Astrocyte of the hippocampus (primary cell): Measurements from ENCODE around the gene PLEKHA4.
A peak's percentile ranks its signal among the peaks of the same experiment; 100 is the strongest.
"Not testable (repeated sequence)": the region's sequence is repeated elsewhere in the genome, so short reads cannot be mapped to it uniquely, and the experiment has no call there.

Experiments
- DNase-seq: peaks from one replicate; pipeline ENCODE4 v3.0.0; 2011; ENCODE audit warnings: low read depth, low spot score

The PLEKHA4 gene

DNA sequence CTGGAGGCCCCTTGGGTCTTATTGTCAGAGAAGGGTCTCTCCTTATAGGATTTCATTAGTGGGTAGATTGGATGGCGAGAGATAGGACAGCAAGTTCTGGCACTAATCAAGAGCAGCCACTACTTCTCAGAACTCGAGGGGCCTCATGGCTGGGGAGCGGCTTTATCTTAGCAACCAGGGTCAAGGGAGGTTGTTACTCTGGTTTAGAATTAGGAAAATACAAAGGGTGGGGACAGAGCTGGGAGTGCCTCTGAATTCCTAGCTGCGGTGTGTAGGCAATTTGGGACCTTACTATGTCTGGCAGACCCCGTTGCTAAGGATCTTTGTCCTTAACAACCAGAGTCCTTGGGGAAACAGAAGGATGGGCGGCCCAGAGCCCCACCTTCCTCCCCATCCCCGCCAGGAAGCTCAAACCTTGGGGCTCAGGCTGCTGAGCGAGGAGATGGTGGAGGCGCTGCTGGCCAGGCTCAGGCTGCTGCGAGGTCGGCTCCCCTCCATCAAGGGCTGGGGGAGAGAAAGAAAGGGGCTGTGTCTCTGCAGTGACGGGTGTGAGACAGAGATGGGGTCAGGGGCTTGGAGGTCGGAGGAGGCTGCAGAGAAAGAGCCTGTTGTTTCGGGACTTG, 1.2 kb downstream of the PLEKHA4 start:
- no peak for DNase-seq

DNA sequence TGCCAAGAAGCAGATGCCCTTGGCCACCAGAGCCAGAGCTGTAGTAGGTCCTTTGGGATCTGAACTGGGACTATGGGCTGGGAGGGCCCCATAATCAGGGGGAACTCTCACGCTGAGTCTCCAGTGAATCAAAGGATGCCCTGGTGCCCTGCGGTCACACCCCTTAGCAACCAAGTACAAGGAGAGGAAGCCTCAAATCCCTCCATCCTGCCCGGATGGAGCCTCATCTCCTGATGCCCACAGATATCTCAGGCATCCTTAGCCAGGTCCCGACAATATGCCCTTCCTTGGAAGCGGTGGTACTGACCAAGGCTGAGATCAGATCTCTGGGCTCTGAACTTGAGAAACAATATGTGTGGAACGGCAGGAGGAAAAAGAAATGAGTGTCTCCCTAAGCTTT, 1.7 kb downstream of the PLEKHA4 start:
- no peak for DNase-seq

DNA sequence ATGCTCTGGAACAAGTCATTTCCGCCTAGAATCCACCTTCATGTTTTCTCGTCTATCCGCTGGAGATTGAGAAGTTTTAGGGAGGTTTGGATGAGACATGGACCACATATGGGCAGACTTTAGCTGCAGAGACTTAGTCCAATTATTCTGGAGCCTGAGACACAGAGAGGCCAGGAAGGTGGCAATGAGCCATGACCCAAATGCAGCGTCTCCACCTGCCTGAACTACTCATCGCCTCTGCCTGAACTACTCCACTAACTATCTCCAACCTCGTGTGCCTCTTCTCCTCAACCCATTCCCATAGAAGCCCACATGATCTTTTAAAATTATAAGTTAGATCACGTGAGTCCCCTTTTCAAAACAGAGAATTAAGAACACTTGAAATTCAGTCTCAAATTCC, 5.6 kb downstream of the PLEKHA4 start:
- DNase-seq = no peak

DNA sequence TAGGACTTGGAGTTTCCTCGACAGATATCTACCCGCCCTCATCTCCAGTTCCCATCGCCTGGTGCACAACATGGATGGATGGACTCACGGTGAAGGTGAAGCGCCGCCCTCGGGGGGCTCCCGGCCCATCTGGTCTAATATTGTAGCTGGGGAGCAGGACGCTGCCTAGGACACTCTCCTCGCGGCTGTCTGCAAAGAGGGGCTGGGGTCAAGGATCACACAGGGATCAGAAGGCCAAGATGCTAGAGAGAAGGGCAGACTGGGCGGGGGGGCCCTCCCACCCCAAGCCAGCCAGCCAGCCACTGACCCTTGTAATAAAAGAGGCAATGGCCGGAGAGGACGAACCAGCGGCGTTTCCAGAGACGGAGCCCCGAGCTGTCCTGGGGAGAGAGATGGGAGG, 7.1 kb downstream of the PLEKHA4 start:
- DNase-seq = no peak

DNA sequence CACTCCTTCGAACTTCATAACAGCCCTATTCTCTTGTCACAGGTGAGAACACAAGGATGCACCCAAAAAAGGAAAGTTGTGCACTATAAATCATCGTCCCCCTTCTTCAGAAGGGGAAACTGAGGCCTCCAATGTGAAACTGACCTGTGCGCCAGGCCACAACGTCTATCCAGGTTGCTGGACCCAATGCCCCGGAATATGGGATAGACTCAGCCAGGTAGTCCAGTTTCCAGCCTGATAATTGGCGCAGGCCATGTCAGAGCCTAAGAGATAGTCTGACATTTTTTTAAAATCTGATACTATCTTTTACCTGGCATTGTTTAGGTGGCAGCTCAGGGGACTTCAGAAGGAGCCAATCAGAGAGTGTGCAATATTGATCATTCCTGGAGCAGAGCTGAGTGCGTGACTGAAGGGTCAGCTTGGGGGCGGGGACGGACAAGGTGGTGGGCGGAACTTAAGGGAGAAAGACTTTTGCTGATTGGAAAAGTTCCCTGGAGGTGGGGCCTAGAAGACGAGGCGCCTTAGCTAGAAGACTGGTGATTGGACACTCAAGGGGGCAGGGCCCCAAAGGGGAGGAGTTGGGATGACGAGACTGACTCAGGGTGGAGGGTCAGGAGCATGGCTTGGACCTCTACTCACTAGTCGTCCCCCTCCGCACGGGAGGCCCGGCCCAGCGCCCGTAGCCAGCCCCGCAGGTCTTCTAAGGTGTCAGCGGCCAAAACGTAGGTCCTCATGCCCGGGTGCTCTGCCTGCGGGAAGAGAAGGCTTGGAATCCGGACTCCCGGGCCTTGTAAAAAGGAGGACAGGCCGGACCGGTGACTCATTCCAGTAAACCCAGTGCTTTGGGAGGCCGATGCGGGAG, 8.5 kb downstream of the PLEKHA4 start:
- no peak for DNase-seq

DNA sequence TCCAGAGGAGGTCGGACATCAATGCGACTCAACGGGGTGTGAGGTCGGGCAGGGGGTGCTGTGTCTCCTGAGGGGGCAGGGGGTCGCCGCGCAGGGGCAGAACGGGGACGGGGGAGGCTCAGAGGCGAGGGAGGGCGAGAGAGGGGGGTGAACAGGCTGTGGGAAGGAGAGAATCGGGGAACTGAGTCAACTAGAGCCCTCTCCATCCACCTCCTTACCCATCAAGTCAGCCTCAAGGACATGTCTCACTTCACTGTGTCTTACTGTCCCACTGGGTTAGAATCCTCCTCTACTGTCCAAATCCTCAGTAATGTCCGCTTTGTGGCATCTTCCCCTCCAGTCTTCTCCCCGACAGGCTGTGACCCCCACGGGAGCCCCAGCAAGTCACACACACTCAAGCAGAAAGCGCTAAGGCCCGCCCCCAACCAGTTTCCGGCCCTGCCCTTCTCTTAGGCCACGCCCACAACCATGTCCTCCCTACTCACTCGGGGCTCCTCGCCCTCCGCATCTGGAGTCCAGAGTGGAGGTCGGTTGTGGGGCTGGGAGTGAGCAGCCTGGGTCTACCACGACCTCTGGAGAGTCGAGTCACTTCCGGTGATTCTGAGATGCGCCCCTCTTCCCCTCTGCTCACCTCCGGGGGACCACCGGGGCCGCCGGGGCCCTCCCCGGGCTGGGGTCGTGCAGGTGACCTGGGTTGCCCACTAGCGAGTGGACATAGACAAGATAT, 9.3 kb downstream of the PLEKHA4 start:
- no peak for DNase-seq

DNA sequence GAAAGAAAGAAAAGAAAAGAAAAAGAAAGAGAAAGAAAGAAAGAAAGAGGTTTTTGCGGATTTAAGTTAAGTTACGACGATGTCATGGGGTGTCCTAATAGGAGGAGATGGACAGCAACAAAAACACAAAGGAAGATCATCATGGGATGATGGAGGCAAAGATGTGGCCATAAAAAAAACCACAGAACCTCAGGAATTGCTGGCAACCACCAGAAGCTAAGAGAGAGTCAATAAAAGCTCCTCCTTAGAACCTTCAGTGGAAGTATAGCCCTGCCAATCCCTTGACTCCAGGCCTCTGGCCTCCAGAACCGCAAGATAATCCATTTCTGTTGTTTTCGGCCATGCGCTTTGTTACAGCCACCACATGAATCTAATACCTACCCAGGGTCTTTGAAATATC, 11.5 kb downstream of the PLEKHA4 start:
- DNase-seq = peak; percentile 44

DNA sequence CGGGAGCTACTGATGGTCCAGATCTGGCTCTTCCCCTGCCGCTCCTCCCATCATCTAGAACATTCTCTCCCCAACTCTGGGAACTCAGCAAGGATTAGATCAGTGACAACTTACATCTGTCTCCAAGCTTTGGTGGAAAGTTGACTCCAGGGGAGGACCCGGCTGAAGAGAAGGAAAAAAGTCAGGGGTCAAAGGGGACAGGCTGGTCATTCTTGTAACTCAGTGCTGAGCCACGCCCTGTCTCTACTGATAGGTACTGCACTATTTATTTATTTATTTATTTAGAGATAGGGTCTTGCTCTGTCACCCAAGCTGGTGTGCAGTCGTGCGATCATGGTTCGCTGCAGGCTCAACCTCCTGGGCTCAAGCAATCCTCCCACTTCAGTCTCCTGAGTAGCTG, 14.3 kb downstream of the PLEKHA4 start:
- no peak for DNase-seq

DNA sequence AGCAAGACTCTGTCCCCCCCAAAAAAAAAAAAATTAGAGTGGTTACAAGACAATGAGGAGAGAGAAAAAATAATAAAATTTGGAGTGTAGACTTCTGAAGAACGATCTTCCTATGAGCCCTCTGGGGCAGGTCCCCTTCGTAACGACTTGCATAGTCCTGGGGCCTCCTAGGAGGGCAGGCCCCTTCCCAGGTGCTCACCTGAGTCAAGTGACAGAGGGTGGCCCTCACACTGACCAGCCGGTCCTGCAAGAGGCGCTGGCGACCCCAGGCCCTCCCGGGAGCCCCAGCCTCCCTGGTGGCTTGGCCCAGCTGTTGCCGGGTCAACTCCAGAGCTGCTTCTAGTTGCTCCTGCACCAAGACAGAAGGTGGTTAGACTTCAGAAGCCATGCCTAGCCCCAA, 14.9 kb downstream of the PLEKHA4 start:
- DNase-seq = no peak

DNA sequence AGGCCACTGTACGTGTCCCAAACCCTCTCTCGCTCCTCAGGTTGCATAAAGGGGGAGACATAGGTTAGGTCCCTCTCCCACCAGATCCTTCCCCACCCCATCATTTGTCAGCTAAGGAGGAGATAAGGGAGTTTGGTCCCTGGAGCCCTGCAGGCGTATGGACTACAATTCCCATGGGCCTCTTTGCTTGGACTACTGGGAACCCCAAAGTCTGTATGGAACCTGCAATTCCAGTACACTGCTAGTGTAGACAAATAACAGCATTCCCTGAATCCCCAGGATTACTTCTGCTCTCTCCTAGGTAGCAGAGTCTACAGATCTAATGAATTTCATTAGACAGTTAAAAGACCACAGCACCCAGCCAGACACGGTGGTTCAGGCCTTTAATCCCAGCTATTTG, 16.1 kb downstream of the PLEKHA4 start:
- no peak for DNase-seq

DNA sequence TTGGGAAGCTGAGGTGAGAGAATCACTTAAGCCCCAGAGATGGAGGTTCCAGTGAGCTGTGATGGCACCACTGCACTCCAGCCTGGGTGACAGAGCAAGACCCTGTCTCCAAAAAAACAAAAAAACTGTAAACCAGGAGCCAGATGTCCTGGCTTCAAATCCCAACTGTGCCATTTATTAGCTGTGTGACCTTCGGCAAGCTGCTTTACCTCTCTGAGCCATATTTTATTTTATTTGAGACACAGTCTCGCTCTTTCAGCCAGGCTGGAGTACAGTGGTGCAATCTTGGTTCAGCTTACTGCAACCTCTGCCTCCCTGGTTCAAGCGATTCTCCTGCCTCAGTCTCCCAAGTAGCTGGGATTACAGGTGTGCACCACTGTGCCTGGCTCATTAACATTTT, 21.8 kb downstream of the PLEKHA4 start:
- not testable (repeated sequence) for DNase-seq

DNA sequence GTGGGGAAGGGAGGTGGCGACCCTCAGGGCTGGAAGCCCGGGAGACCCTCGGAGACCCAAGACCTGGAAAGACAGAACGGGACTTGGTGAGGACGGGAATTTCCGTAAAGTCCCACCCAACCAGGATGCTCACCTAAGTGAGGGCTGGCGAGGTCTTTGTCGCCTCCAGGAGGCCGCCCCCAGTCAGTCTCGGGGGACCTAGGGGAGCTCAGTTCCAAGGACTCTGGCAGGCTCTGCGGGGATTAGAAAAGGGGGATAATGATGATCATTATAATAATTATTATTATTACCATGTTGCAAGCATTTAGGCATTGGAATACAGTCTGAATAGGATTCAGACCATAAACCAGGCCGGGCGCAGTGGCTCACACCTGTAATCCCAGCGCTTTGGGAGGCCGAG, 23.0 kb downstream of the PLEKHA4 start:
- no peak for DNase-seq

DNA sequence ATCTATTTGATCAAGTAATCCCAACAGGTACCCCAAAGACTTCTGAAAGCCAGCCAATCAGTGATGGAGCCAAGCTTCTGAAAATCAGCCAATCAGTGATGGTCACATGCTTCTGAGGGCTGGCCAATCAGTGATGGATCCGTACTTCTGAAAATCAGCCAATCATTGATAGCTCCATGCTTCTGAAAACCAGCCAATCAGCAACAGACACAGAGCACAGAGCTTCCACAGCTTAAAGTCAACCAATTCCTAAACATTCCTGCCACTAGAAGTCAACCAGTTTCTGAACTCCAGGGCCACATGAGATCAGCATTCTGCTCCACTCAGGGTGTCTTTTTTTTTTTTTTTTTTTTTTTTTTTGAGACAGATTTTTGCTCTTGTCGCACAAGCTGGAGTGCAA, 23.9 kb downstream of the PLEKHA4 start:
- no peak for DNase-seq

DNA sequence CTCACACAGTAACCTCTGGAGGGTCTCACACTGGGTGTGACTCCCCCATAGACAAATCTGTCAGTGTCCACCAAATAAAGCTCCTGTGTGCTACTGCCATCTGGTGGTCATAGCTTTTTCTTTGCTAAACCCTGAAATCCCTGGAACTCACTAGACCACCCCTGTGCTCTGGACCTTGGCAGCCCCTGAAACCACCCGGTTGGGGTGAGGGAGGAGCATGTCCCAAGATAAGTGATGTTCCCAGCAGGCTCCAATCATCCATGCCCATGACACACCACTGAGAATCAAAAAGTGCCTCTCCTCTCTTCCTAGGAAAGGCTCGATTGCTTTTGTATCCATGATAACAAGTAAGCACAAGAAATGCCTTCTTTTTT, 25.6 kb downstream of the PLEKHA4 start:
- peak; percentile 69 for DNase-seq

DNA sequence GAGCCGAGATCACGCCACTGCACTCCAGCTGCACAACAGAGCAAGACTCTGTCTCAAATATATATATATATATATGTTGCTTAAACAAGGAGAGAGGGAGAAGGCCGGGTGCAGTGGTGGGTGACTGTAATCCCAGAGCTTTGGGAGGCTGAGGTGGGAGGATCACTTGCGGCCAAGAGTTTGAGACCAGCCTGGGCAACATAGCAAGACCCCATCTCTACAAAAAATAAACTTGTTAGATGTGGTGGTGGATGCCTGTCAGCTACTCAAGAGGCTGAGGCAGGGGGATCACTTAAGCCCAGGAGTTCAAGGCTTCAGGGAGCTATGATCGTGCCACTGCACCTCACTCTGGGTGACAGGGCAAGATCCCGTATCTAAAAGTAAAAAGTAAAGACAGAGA, 26.8 kb downstream of the PLEKHA4 start:
- no peak for DNase-seq

DNA sequence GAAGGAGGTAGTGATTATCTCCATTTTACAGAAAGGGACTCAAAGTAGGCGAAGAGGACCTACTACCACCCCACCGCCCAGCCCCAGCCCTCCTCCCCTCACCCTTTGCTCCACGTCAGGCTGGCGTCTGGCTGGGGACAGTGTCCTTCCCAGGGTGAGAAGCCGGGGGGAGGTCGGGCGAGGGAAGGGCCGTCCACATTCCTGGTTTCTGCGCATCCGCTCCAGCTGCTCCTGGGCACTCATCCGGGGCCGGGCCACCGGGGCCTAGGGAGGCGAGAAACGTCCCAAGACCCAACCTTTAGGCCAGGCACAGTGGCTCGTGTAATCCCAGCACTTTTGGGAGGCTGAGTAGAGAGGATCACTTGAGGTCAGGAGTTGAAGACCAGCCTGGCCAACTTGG, 27.4 kb downstream of the PLEKHA4 start:
- no peak for DNase-seq

DNA sequence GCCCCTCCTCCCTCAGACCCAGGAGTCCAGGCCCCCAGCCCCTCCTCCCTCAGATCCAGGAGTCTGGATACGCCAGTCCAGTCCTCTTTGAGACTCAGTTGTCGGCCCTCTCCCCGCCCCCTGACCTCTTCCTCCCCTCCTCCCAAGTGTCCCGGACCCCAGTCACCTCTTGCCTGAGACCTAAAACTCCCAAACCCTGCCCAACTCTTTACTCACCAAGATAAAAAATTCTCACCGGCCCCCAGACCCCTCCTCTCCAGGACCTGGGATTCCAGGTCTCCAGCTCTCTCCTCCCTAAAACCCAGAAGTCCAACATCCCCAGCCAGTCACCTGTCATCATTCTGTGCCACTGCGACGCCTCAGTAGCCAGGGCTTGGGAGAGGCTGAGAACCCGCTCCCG, 30.7 kb downstream of the PLEKHA4 start:
- no peak for DNase-seq

DNA sequence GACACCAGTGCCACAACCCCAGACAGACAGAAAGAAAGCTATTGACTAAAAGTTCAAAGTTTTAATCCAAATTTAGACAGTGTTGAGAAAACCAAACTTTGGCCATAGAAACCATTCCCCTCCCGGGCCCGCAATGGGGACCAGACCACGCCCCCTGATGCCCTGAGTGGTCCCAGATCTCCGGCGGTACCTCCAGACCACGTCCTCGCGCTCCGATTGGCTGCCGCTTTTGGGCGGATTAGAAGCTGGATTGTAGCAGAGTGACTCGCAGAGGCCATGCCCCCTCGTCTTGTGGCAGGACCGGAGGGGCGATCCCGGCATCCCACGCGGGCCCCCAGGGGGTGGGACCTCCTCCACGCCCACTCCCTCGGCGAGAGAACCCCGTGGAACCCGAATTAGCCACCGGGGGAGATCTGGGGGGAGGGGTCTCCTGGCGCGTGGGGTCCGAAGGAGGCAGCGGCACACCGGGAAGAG, 31.3 kb downstream of the PLEKHA4 start:
- DNase-seq = peak; percentile 96

DNA sequence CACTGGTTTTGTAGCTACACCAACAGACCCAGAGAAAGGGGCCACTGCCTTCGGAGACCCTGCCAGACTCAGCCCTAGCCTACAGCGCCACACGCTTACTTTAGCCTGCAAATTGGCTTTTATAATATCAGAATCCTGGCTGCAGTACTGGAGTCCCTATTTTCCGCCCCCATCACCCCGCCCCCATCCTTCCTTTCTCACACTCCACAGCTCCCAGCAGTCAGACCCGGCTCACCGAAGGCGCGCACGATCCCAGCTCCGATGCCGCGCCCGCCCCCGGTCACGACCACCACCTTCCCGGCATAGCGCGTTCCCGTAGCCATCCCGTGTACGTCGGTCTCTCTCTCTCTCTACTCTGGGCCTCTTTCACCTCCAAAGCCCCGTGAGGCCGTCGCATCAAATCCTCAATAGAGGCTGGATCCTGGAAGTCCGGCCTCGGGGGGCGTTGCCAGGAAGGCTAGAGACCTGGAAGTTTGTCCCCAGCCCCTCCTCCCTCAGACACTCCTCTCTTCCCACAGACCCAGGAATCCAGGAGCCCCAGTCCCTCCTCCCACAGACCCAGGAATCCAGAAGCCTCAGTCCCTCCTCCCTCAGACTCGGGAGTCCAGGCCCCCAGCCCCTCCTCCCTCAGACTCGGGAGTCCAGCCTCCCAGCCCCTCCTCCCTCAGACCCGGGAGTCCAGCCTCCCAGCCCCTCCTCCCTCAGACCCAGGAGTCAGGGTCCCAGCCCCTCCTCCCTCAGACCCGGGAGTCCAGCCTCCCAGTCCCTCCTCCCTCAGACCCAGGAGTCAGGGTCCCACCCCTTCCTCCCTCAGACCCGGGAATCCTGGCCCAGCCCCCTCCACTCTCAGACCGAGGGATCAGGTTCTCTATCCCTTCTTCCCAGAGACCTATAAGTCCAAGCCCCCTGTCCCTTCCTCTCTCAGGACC, 32.1 kb downstream of the PLEKHA4 start, which contains the start of gene HSD17B14:
HSD17B14 (minus strand) TSS at position 403 of the 929 bp plus-strand sequence; CDS start at position 323, 80 bp downstream.
- DNase-seq = peak; percentile 82

DNA sequence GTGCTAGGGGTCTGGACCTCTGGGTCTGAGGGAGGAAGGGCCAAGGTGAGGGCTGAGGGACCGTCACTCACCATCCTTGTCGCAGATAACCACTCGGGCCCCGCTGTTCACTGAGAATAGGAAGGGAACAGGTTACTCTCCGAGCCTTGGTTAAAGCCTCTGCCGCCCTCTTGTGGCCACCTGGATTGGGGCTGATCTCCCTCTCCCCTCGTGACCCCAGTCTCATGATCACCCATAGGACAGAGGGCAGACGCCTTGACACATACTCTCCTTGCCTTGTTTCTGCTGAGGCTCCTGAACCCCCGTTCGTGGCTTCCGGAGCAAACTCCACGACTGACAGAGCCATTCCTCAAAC, 32.7 kb downstream of the PLEKHA4 start:
- peak; percentile 94 for DNase-seq

DNA sequence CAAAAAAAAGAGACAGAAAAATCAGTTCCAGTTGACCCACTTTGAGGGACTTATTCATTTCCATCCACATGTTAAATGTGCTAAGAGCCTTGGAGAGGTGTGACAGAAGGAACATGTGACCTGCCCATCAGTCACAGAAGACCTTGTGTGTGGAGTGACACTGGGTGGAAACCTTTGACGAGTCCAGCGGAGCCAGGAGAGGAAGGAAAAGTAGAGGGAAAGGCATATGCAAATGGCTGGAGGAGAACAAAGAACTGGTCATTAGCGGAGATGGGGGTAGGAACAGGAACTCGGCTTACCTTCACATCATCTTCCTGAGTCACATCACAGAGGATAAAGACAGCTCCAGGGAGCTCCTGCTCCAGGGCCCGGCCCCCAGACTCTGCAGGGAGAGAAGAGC, 34.4 kb downstream of the PLEKHA4 start:
- no peak for DNase-seq
